ENCODE data around the gene SHE. TPM values are rescaled to one million over a fixed set of nuclear protein-coding genes. Genes with fewer than 3 reads are reported as not detected.

Gene SHE
- total and polyA plus RNA-seq, 2 of the 8 experiments (the other 6 are each of a cell fraction or from before 2014, with no cell fraction given), result 0.44 to 0.45 TPM

- DNase-seq (ENCODE audit: low read depth in 1 of 2, low spot score in 2 of 2), result no peak
- no peak overlapping the region for H3K56ac ChIP-seq (replicated peaks; ENCODE audit: insufficient read length, low read depth, low read length)
- no peaks in the 10 kb centered on the region for H4K20me1 ChIP-seq (replicated peaks in 1 of 2; ENCODE audit: control insufficient read depth in 1 of 2, insufficient read depth in 2 of 2, low read length in 2 of 2)
- H3K9me3 ChIP-seq (ENCODE audit: insufficient read depth in 2 of 2, low read depth in 1 of 2, low read length in 1 of 2), result no peaks in the 10 kb centered on the region
- no peaks in the 10 kb centered on the region for H3K4me1 ChIP-seq (replicated peaks in 1 of 4; ENCODE audit: control insufficient read depth in 3 of 4, insufficient read depth in 4 of 4, low read length in 3 of 4)
- ChIA-PET CTCF (ENCODE audit: partially characterized antibody) (interaction anchor here (0.9 to 7.5 kb wide), 3 partner anchors 62 to 137 kb away, joined by 3 to 117 read pairs (median 25); no protein-coding TSS in a partner anchor), POLR2A (ENCODE audit: partially characterized antibody) (no interaction called here)
- H2AFZ ChIP-seq (ENCODE audit: low read length), result no peak overlapping the region
- H2BK15ac ChIP-seq (ENCODE audit: low read length), result no peak overlapping the region
- H2AK5ac ChIP-seq (ENCODE audit: low read depth, low read length), result no peak overlapping the region
- no peak overlapping the region for H3K4me3 ChIP-seq (ENCODE audit: extremely low read depth in 1 of 4, insufficient read depth in 2 of 4, low read depth in 3 of 4, low read length in 4 of 4)
- H3K18ac ChIP-seq (ENCODE audit: extremely low read depth, low read length), result no peak overlapping the region
- no peak overlapping the region for H3K27ac ChIP-seq (ENCODE audit: low read depth, low read length)
- no peak overlapping the region for H3K4me2 ChIP-seq (ENCODE audit: insufficient read depth in 1 of 2, low read depth in 2 of 2, low read length in 2 of 2)
- H4K5ac ChIP-seq (ENCODE audit: insufficient read length, low read depth, low read length), result no peak overlapping the region
- no peak for FAIRE-seq
- H2BK20ac ChIP-seq (ENCODE audit: low read length), result no peak overlapping the region
- no peak overlapping the region for H2BK5ac ChIP-seq (ENCODE audit: low read depth, low read length)
- no peaks in the 10 kb centered on the region for H3K79me2 ChIP-seq (ENCODE audit: control insufficient read depth in 1 of 2, insufficient read depth in 2 of 2, low read length in 2 of 2)
- no peak overlapping the region for H3K14ac ChIP-seq (ENCODE audit: insufficient read length)
- H3K23ac ChIP-seq (ENCODE audit: insufficient read length), result no peak overlapping the region
- no peak overlapping the region for H4K91ac ChIP-seq (replicated peaks; ENCODE audit: insufficient read length, low read length)
- H2BK120ac ChIP-seq (replicated peaks; ENCODE audit: low read depth, low read length), result no peak overlapping the region
- H3K36me3 ChIP-seq (ENCODE audit: control insufficient read depth in 2 of 4, insufficient read depth in 4 of 4, low read length in 3 of 4), result no peaks in the 10 kb centered on the region
- TF ChIP-seq TBP (IDR thresholded peaks at IDR 0.05; ENCODE audit: low read depth, low read length) (no peak), RBBP5 (IDR thresholded peaks at IDR 0.05; ENCODE audit: borderline replicate concordance, low read depth, low read length) (no peak), CBX5 (IDR thresholded peaks at IDR 0.05; ENCODE audit: low read depth, low read length) (no peak), TAF7 (optimal IDR thresholded peaks at IDR 0.05; ENCODE audit: borderline replicate concordance, low read depth, low read length) (no peak), SIX5 (IDR thresholded peaks at IDR 0.05; ENCODE audit: low read depth, low read length) (no peak), SIRT6 (IDR thresholded peaks at IDR 0.05; ENCODE audit: low read length) (no peak), BACH1 (IDR thresholded peaks at IDR 0.05; ENCODE audit: low read length) (no peak), ZNF274 (IDR thresholded peaks at IDR 0.05; ENCODE audit: borderline replicate concordance, extremely low read depth, low read length) (no peak), KDM1A (IDR thresholded peaks at IDR 0.05; ENCODE audit: borderline replicate concordance, low read length) (no peak), GTF2F1 (IDR thresholded peaks at IDR 0.05; ENCODE audit: borderline replicate concordance, low read depth, low read length) (no peak)
- no peak overlapping the region for H4K8ac ChIP-seq (ENCODE audit: extremely low read depth, insufficient read depth, low read length)
- no peak overlapping the region for H2BK12ac ChIP-seq (ENCODE audit: low read depth, low read length)
- H3K4ac ChIP-seq (replicated peaks; ENCODE audit: insufficient read length, low read depth, low read length), result no peak overlapping the region
- no peaks in the 10 kb centered on the region for H3K79me1 ChIP-seq (ENCODE audit: low read depth, low read length)
- H3K23me2 ChIP-seq (ENCODE audit: low read depth, low read length), result no peaks in the 10 kb centered on the region
- WGBS, 2 experiments (ENCODE audit: extremely low coverage in 1 of 2, insufficient coverage in 1 of 2, insufficient read length in 1 of 2, insufficient replicate concordance in 2 of 2, low coverage in 1 of 2, low lambda C conversion rate in 2 of 2, missing lambda C conversion rate in 1 of 2), result 88% methylated on average over 5 of the region's 5 CpGs; no CpG with 5 or more reads in 1 of the 2 experiments
- H3K9ac ChIP-seq (replicated peaks in 1 of 4; ENCODE audit: extremely low read depth in 1 of 4, low read depth in 3 of 4, low read length in 3 of 4), result no peak overlapping the region
- no peaks in the 10 kb centered on the region for H3K27me3 ChIP-seq (replicated peaks in 1 of 4; ENCODE audit: control insufficient read depth in 3 of 4, extremely low read depth in 1 of 4, insufficient read depth in 3 of 4, low read length in 3 of 4)
These were observed 17.1 kb downstream of the SHE start for GRCh38 chr1:154485106-154485505.

Measured in H1 (cell line).